Stomach smooth muscle (tissue), 2 donors: ENCODE data around the gene LDLRAD4.

Source experiments
- H3K27ac ChIP-seq: one replicate; pipeline ENCODE4 v1.7.0; 2013; ENCODE audit warnings: mild to moderate bottlenecking, low read length, inconsistent platforms
- H3K27me3 ChIP-seq, 2 donors: one replicate each; pipeline ENCODE4 v1.7.0; 2013; ENCODE audit warnings: low read length in 2 of 2; ENCODE audit not compliant: insufficient read depth in 2 of 2, control insufficient read depth in 1 of 2
- H3K36me3 ChIP-seq, 2 donors: one replicate each; pipeline ENCODE4 v1.7.0; 2013; ENCODE audit warnings: low read length in 2 of 2; ENCODE audit not compliant: control insufficient read depth in 2 of 2, insufficient read depth in 2 of 2
- H3K4me1 ChIP-seq: one replicate; pipeline ENCODE4 v1.7.0; 2013; ENCODE audit warnings: low read length; ENCODE audit not compliant: control insufficient read depth, insufficient read depth
- H3K4me3 ChIP-seq, 2 donors: one replicate each; pipeline ENCODE4 v1.7.0; 2013; ENCODE audit warnings: low read length in 2 of 2
- H3K9ac ChIP-seq, 2 donors: one replicate each; pipeline ENCODE4 v1.7.0; 2013; ENCODE audit warnings: low read length in 2 of 2, mild to moderate bottlenecking in 1 of 2
- H3K9me3 ChIP-seq, 2 donors: one replicate each; pipeline ENCODE4 v1.7.0; 2013; ENCODE audit warnings: low read length in 2 of 2; ENCODE audit not compliant: control insufficient read depth in 2 of 2
- donor health status: healthy.
- donor health status: Pancreatic carcinoma.

The LDLRAD4 gene

GRCh38 chr18:13309031-13309747 is 90.6 kb downstream of the LDLRAD4 start:
- H3K27me3 ChIP-seq, result no peaks in the 10 kb centered on the region
- no peaks in the 10 kb centered on the region for H3K9me3 ChIP-seq
- H3K4me3 ChIP-seq, result no peak overlapping the region
- no peak overlapping the region for H3K27ac ChIP-seq
- no peaks in the 10 kb centered on the region for H3K4me1 ChIP-seq
- no peak overlapping the region for H3K9ac ChIP-seq
- H3K36me3 ChIP-seq, result peaks cover 0 to 6% of the 10 kb centered on the region in 2 donors

GRCh38 chr18:13309748-13310670 is 91.4 kb downstream of the LDLRAD4 start:
- H3K27ac ChIP-seq, result no peak overlapping the region
- H3K4me3 ChIP-seq, result no peak overlapping the region
- H3K9ac ChIP-seq, result no peak overlapping the region
- no peaks in the 10 kb centered on the region for H3K4me1 ChIP-seq
- no peaks in the 10 kb centered on the region for H3K27me3 ChIP-seq
- H3K36me3 ChIP-seq, result peaks cover 0 to 6% of the 10 kb centered on the region in 2 donors
- H3K9me3 ChIP-seq, result no peaks in the 10 kb centered on the region

- no peaks in the 10 kb centered on the region for H3K27me3 ChIP-seq
These were observed 92.6 kb downstream of the LDLRAD4 start for GRCh38 chr18:13311193-13311592.

GRCh38 chr18:13312515-13312914 is 94.0 kb downstream of the LDLRAD4 start:
- Histone ChIP-seq H3K4me1 (no peaks in the 10 kb centered on the region), H3K4me3 (no peak overlapping the region), H3K9me3 (peaks cover 4 to 8% of the 10 kb centered on the region in 2 donors), H3K27ac (no peak overlapping the region), H3K9ac (no peak overlapping the region), H3K36me3 (peaks cover 0 to 6% of the 10 kb centered on the region in 2 donors), H3K27me3 (no peaks in the 10 kb centered on the region)

More at GRCh38 chr18:13311193-13311592, 92.6 kb downstream of the LDLRAD4 start:
- no peak overlapping the region for H3K9ac ChIP-seq
- H3K27ac ChIP-seq, result no peak overlapping the region
- peaks cover 2 to 5% of the 10 kb centered on the region in 2 donors for H3K9me3 ChIP-seq
- H3K4me1 ChIP-seq, result no peaks in the 10 kb centered on the region
- no peak overlapping the region for H3K4me3 ChIP-seq
- peaks cover 0 to 6% of the 10 kb centered on the region in 2 donors for H3K36me3 ChIP-seq

- Histone ChIP-seq H3K27me3 (no peaks in the 10 kb centered on the region), H3K27ac (no peak overlapping the region), H3K36me3 (peaks cover 0 to 6% of the 10 kb centered on the region in 2 donors), H3K4me1 (no peaks in the 10 kb centered on the region), H3K4me3 (no peak overlapping the region), H3K9ac (no peak overlapping the region), H3K9me3 (peaks cover 4 to 8% of the 10 kb centered on the region in 2 donors)
These were observed 94.6 kb downstream of the LDLRAD4 start for GRCh38 chr18:13313006-13313686.

GRCh38 chr18:13315000-13315399 is 96.4 kb downstream of the LDLRAD4 start:
- H3K27me3 ChIP-seq, result no peaks in the 10 kb centered on the region
- H3K9ac ChIP-seq, result no peak overlapping the region
- peaks cover 0 to 6% of the 10 kb centered on the region in 2 donors for H3K36me3 ChIP-seq
- H3K9me3 ChIP-seq, result peaks cover 4 to 8% of the 10 kb centered on the region in 2 donors
- H3K27ac ChIP-seq, result no peak overlapping the region
- peaks cover 14% of the 10 kb centered on the region for H3K4me1 ChIP-seq
- H3K4me3 ChIP-seq, result no peak overlapping the region

- H3K4me3 ChIP-seq, result no peak overlapping the region
- no peaks in the 10 kb centered on the region for H3K27me3 ChIP-seq
- no peak overlapping the region for H3K9ac ChIP-seq
- peaks cover 0 to 10% of the 10 kb centered on the region in 2 donors for H3K36me3 ChIP-seq
- H3K27ac ChIP-seq, result no peak overlapping the region
- peaks cover 25% of the 10 kb centered on the region for H3K4me1 ChIP-seq
- peaks cover 4 to 8% of the 10 kb centered on the region in 2 donors for H3K9me3 ChIP-seq
These were observed 97.5 kb downstream of the LDLRAD4 start for GRCh38 chr18:13316063-13316462.

GRCh38 chr18:13317801-13318200 is 99.2 kb downstream of the LDLRAD4 start:
- Histone ChIP-seq H3K27ac (no peak overlapping the region), H3K27me3 (no peaks in the 10 kb centered on the region), H3K4me3 (no peak overlapping the region), H3K36me3 (peaks cover 0 to 7% of the 10 kb centered on the region in 2 donors), H3K9ac (no peak overlapping the region), H3K9me3 (peaks cover 4 to 8% of the 10 kb centered on the region in 2 donors), H3K4me1 (peaks cover 25% of the 10 kb centered on the region)

- H3K4me1 ChIP-seq, result peaks cover 29% of the 10 kb centered on the region
- no peaks in the 10 kb centered on the region for H3K27me3 ChIP-seq
- H3K9ac ChIP-seq, result peak overlapping the region in 1 of 2 donors; percentile 29
- peaks cover 4 to 8% of the 10 kb centered on the region in 2 donors for H3K9me3 ChIP-seq
- H3K27ac ChIP-seq, result peak overlapping the region; percentile 76
- H3K36me3 ChIP-seq, result peaks cover 0 to 4% of the 10 kb centered on the region in 2 donors
- peak overlapping the region in 1 of 2 donors; percentile 40 for H3K4me3 ChIP-seq
These were observed 100.4 kb downstream of the LDLRAD4 start for GRCh38 chr18:13318731-13319501.

GRCh38 chr18:13319629-13320028 is 101.1 kb downstream of the LDLRAD4 start:
- Histone ChIP-seq H3K9me3 (peaks cover 4 to 8% of the 10 kb centered on the region in 2 donors), H3K27ac (peak overlapping the region; percentile 76), H3K27me3 (no peaks in the 10 kb centered on the region), H3K9ac (no peak overlapping the region), H3K4me3 (peak overlapping the region in 1 of 2 donors; percentile 40), H3K36me3 (peaks cover 0 to 4% of the 10 kb centered on the region in 2 donors), H3K4me1 (peaks cover 29% of the 10 kb centered on the region)
